Right cardiac atrium (tissue), 5 donors: ENCODE data around the gene PTPRD. TPM values are rescaled to one million over a fixed set of nuclear protein-coding genes. Genes with fewer than 3 reads are reported as not detected.
A peak's percentile ranks its signal among the peaks of the same experiment; 100 is the strongest.

Experiments used
- ATAC-seq, 2 donors: fragments of 200-7000 bp; cut with Tn5 transposase; one replicate each; pipeline versions ENCODE4 v1.8.0 to v1.9.1; 2020; ENCODE audit warnings: moderate library complexity in 2 of 2, mild to moderate bottlenecking in 1 of 2
- DNase-seq, 3 donors: peaks; one replicate each; pipeline ENCODE4 v3.0.0-alpha.2; 2020
- H3K27ac ChIP-seq: one replicate; pipeline ENCODE4 v1.5.1; 2013; ENCODE audit warnings: mild to moderate bottlenecking, low read length, control low read depth, moderate library complexity
- H3K27me3 ChIP-seq: one replicate; pipeline ENCODE4 v1.6.1; 2013; ENCODE audit not compliant: control insufficient read depth, insufficient read depth
- H3K4me1 ChIP-seq: one replicate; pipeline ENCODE4 v1.6.1; 2013; ENCODE audit warnings: low read length; ENCODE audit not compliant: control insufficient read depth, insufficient read depth
- H3K4me3 ChIP-seq: one replicate; pipeline ENCODE4 v1.5.1; 2013; ENCODE audit warnings: low read length, control low read depth
- H3K9me3 ChIP-seq: one replicate; pipeline ENCODE4 v1.6.1; 2013; ENCODE audit warnings: low read length; ENCODE audit not compliant: control insufficient read depth
- WGBS: extraction: QIAGEN DNeasy Blood & Tissue Kit; methylation state at CpG from one replicate; pipeline ENCODE4 v1.1.7; 2013; 5-methylcytosine and 5-hydroxymethylcytosine counted together
- intact Hi-C, 4 donors: fragments of 100-400 bp; cut with DNase I; formaldehyde crosslinking; loops; one replicate each; pipeline versions ENCODE4 v1.11.0 to v1.14.0; 2022 to 2023
- polyA plus RNA-seq: library from polyadenylated mRNA; stranded (reverse); fragments of 200-250 nt; gene quantifications from one replicate; pipeline ENCODE4 v1.2.3, GENCODE V29; 2013
- total RNA-seq, 4 donors: library from RNA; stranded (reverse); fragmentation: NEBNext Ultra II Directional; extraction: Animal tissue kit (Norgen Biotek cat#: 25700); gene quantifications; one replicate each; pipeline ENCODE4 v1.2.1, GENCODE V29; 2021
- donor health status: healthy with polysubstance abuse.
- donor health status: DM: no; HTN: yes; CAD: no.
- donor health status: DM: no; HTN: no; CAD: no.
- donor health status: DM: no; HTN: yes; CAD: no; lungs with severe emphysema.
- donor health status: DM: yes; HTN: yes; CAD: no.

PTPRD gene
- total and polyA plus RNA-seq, 5 donors, result 1.3 to 11.8 (median 7.1) TPM

DNA sequence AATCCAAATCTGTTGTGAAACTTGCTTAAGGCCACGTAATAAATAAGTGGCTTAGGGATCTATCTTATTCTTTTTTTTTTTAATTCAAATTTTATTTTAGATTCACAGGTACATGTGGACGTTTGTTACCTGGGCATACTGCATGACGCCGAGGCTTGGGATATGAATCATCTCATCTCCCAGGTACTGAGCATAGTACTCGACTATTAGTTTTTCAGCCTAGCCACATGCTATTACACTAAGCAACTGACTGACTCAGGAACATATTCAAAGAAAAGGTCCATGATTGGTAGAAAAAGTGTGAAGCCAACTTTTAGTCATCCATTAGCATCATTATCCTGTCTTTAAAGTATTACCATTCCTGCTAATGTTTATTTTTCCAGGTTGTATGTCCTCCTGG is 1709.7 kb downstream of the PTPRD start:
- H3K27ac ChIP-seq, result no peak overlapping the region
- peaks cover 1% of the 10 kb centered on the region for H3K27me3 ChIP-seq
- no peaks in the 10 kb centered on the region for H3K4me1 ChIP-seq
- H3K4me3 ChIP-seq, result no peak overlapping the region
- no peak for ATAC-seq
- no peaks in the 10 kb centered on the region for H3K9me3 ChIP-seq
- 76% methylated on average over 5 of the region's 5 CpGs for WGBS
- no peak for DNase-seq
- intact Hi-C loops, result no loop called here

DNA sequence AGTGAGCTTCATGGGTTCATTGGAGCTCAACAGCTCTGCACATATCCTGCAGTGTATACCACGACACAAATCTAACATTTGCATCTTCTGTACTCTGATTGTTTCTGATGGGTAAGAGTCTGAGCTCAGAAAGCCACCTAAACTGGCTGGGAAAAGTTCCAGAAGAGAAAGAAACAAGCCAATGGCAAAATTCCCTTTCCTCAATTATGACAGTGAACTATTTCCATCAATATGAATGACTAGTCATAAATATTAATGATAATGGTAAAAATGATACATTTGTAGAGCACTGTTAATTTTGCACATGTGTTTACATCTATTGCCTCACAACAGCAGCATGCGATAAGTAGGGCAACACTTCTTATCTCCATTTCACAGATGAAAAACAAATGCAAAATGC is 1711.7 kb downstream of the PTPRD start:
- no peak overlapping the region for H3K27ac ChIP-seq
- peaks cover 2% of the 10 kb centered on the region for H3K27me3 ChIP-seq
- ATAC-seq, result no peak
- no peaks in the 10 kb centered on the region for H3K4me1 ChIP-seq
- H3K9me3 ChIP-seq, result no peaks in the 10 kb centered on the region
- WGBS, result 57% methylated on average over 2 of the region's 2 CpGs
- intact Hi-C loops, result no loop called here
- no peak for DNase-seq
- H3K4me3 ChIP-seq, result no peak overlapping the region

DNA sequence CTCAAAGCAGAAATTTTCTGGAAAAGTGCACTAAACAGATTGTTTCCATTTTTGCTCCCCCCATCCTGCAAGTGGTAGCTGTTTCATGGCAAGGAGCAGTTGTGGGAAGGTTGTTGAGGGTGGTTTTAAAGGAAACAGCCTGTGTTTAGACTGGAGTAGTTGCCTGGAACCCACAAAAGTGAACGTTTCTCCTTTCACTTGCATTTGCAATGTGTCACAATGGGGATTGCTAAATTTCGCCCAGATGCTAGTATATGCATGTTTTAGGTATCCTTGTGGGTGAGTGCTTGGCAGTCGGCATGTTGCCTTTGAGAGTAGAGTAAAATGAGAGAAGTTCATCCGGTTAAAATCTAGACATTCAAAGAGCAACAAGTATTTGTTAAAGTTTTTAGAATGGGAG is 1713.3 kb downstream of the PTPRD start:
- ATAC-seq (no peak), DNase-seq (no peak)
- H3K9me3 ChIP-seq, result no peaks in the 10 kb centered on the region
- peaks cover 2% of the 10 kb centered on the region for H3K27me3 ChIP-seq
- H3K4me3 ChIP-seq, result no peak overlapping the region
- no peaks in the 10 kb centered on the region for H3K4me1 ChIP-seq
- intact Hi-C loops, result loop anchor here in 3 of 4 donors (10.0 kb wide), 2 partner anchors 405 to 415 kb away; no protein-coding TSS in a partner anchor
- 70% methylated on average over 4 of the region's 4 CpGs for WGBS
- H3K27ac ChIP-seq, result no peak overlapping the region

DNA sequence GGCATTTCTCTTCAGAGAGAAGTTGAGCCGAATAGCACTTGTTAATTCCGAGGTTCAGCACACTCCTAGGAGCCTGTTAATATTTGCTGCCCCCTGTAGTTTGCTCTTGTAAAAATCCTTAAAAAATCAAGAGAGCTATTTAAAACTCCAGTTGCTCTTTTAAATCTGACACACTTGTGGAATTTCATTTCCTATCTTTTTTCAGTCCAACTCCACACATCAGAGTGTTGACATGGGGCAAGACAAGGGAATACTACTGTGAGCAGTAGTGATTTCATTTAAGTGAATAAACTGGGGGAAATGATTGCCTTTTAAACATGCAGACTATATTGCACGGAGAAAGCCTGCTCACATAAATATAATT is 1717.0 kb downstream of the PTPRD start:
- 13% methylated on average over 3 of the region's 3 CpGs for WGBS
- peak; percentile 66 to 71 for ATAC-seq
- H3K4me1 ChIP-seq, result no peaks in the 10 kb centered on the region
- no peak overlapping the region for H3K4me3 ChIP-seq
- no peak for DNase-seq
- no peaks in the 10 kb centered on the region for H3K9me3 ChIP-seq
- no peak overlapping the region for H3K27ac ChIP-seq
- intact Hi-C loops, result loop anchor here in 3 of 4 donors (10.0 kb wide), 2 partner anchors 401 to 411 kb away; no protein-coding TSS in a partner anchor
- peaks cover 2% of the 10 kb centered on the region for H3K27me3 ChIP-seq

DNA sequence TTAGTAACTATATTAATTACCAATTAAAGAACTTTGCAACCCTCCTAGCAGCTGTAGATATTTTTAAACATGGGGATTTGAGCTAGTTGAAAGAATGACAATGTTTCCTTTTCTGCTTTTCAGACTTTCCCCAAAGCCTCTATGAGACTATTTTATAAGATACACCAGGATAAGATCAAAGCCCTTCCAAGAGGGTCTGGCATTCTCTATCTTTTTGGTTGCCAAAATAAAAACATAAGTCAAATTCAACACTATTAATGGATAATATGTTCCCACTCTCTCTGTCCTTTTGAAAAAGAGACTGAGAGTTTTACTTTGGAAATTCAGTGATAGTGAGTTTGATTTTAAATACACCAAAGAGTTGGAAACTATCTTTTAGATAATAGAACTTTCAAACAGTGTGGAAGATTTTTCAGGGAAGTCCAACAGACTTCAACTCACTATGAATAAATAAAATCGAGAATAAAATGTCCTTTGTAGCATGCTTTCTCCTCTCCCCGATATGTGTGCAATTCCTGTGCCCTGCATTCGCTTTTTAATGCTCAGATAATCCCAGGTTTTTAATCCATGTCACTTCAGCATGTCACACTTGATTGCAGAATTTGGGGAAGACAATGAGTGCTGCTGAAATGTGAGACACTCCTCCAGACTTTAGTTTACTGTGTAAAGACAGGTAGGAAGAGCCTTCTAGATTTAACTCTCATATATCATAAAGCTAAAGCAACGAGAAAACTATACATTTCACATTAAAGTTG is 1717.5 kb downstream of the PTPRD start:
- no peaks in the 10 kb centered on the region for H3K4me1 ChIP-seq
- WGBS, result 12% methylated on average over 4 of the region's 4 CpGs
- H3K9me3 ChIP-seq, result no peaks in the 10 kb centered on the region
- ATAC-seq (no peak), DNase-seq (no peak)
- peaks cover 2% of the 10 kb centered on the region for H3K27me3 ChIP-seq
- intact Hi-C loops, result loop anchor here in 3 of 4 donors (10.0 kb wide), 2 partner anchors 400 to 410 kb away; no protein-coding TSS in a partner anchor
- no peak overlapping the region for H3K4me3 ChIP-seq
- H3K27ac ChIP-seq, result no peak overlapping the region

DNA sequence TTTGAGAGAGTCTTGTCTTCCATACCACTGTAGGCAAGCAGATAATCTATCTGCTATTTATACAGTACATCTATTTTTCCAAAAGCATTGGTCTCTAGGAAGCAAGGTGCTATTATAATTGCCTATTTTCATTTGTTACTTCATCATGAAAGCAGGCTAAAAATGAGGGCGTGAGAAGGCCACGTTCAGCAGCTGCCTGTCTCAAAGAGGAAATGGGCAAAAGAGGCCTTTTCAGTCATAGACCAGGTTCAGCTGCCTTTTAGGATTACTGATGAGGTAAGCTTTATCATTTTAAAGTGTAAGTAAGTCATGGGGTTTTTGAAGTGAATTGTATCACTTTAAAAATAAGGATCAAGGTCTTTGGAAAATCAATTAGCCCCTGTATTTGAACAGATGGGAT is 1722.1 kb downstream of the PTPRD start:
- DNase-seq, result no peak
- no peak for ATAC-seq
- Histone ChIP-seq H3K27me3 (no peaks in the 10 kb centered on the region), H3K4me1 (no peaks in the 10 kb centered on the region), H3K9me3 (no peaks in the 10 kb centered on the region), H3K4me3 (no peak overlapping the region), H3K27ac (no peak overlapping the region)
- intact Hi-C loops, result loop anchor here in 3 of 4 donors (10.0 kb wide), 2 partner anchors 396 to 406 kb away; no protein-coding TSS in a partner anchor
- 69% methylated on average over 2 of the region's 2 CpGs for WGBS

DNA sequence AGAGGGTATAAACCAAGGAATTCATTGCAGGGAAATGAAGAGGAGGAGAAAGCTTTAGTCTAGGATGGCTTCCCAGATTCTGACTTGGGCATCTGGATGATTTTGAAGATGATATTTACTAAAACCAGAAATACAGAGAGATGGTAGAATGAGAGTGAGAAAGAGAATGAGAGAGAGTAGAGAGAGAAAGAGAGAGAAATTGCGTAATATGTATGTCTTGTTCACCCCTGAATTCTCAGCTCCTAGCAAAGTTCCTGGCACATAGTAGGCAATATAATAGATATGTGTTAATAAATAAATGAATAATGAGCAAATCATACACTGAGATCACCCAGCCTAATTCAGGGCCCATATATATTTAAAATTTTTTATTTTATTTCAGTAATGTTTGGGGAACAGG is 1723.7 kb downstream of the PTPRD start:
- Histone ChIP-seq H3K27ac (no peak overlapping the region), H3K4me3 (no peak overlapping the region), H3K27me3 (no peaks in the 10 kb centered on the region), H3K9me3 (no peaks in the 10 kb centered on the region), H3K4me1 (no peaks in the 10 kb centered on the region)
- WGBS, result 95% methylated on average over 1 of the region's 1 CpG
- DNase-seq (no peak), ATAC-seq (no peak)
- intact Hi-C loops, result no loop called here

DNA sequence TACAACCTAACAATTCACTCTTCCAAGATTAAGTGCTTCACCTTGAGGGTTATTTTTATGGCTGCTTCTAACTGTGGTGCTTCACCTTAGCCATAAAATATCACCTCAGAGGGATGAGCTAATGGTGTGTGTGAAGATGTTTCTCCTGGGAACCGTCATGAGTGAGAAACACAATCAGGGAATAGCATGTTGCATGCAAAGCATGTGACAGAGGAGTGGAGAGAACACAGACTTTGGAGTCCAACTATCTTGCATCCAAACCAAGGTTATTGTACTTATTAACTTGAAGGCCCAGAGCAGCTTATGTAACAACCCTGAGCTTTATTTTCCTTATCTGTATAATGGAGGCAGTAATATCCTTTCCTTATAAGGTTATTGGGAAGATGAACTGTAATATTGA is 1724.2 kb downstream of the PTPRD start:
- ATAC-seq (no peak), DNase-seq (no peak)
- H3K27ac ChIP-seq, result no peak overlapping the region
- intact Hi-C loops, result no loop called here
- no peak overlapping the region for H3K4me3 ChIP-seq
- H3K4me1 ChIP-seq, result no peaks in the 10 kb centered on the region
- H3K9me3 ChIP-seq, result no peaks in the 10 kb centered on the region
- WGBS, result 73% methylated on average over 1 of the region's 1 CpG
- no peaks in the 10 kb centered on the region for H3K27me3 ChIP-seq

DNA sequence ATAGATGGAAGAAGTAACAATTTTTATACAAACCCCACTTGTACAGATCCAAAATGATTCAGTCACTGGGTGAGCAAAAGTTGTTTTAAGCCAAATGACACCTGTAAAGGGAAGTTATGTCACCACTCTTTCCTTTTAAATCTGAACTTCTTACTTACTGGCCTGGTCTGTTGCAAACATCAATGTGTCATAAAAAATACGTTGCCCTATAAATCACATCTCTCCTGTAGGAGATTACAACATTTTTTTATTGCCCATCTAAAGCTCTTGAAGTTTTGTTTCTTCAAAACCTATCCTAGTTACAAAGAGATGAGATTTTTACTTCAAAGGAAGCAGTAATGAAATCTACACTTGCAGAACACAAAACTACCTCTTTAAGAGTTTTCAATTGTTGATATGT is 1725.4 kb downstream of the PTPRD start:
- intact Hi-C loops, result no loop called here
- WGBS, result 49% methylated on average over 1 of the region's 1 CpG

DNA sequence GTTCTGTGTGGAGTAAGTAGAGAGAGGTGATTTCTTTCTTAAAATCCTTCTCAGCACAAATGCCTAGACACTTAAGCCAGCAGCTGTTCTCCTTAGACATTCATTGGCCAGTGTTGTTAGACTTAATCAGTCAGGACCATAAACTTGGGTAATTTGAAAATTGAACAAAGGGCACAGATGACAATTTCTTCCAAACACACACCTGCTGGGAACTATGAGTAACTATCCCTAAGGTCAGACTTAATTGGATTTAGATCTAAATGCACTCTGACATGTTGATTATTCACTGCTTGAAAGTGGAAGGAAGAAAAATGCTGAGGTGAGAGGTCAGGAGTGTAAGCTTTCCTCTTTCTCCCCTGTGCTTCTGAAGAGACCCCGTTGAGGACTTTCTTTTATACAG is 1729.5 kb downstream of the PTPRD start:
- H3K9me3 ChIP-seq, result no peaks in the 10 kb centered on the region
- no peaks in the 10 kb centered on the region for H3K27me3 ChIP-seq
- no peak overlapping the region for H3K27ac ChIP-seq
- intact Hi-C loops, result no loop called here
- DNase-seq (no peak), ATAC-seq (no peak)
- no peaks in the 10 kb centered on the region for H3K4me1 ChIP-seq
- H3K4me3 ChIP-seq, result no peak overlapping the region
- WGBS, result 64% methylated on average over 1 of the region's 1 CpG

More for the DNA sequence above, 1725.4 kb downstream of the PTPRD start:
- ATAC-seq, result no peak
- no peaks in the 10 kb centered on the region for H3K9me3 ChIP-seq
- no peak overlapping the region for H3K4me3 ChIP-seq
- H3K27ac ChIP-seq, result no peak overlapping the region
- no peaks in the 10 kb centered on the region for H3K27me3 ChIP-seq
- no peaks in the 10 kb centered on the region for H3K4me1 ChIP-seq
- no peak for DNase-seq

DNA sequence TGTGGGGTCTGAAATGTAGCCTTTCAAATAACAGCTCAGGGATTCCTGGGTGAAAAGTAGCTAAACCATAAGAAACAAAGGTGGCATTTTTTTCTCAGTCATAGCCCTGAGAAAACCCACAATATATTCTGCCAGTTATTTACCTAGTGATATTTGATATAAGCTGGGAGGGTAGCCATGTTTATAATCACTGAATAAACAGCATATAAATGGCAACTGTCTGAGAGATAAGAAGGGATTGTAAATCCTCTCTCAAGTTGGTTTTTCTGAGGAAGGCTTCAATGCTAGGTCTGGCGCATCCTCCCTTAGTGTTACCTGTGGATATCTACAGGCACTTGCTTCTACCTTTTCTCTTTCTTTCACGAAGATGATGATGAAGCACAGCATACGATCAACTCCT is 1732.7 kb downstream of the PTPRD start:
- intact Hi-C loops, result no loop called here
- Histone ChIP-seq H3K4me3 (no peak overlapping the region), H3K27me3 (no peaks in the 10 kb centered on the region), H3K27ac (no peak overlapping the region), H3K9me3 (no peaks in the 10 kb centered on the region), H3K4me1 (no peaks in the 10 kb centered on the region)
- 81% methylated on average over 3 of the region's 3 CpGs for WGBS
- no peak for ATAC-seq
- DNase-seq, result no peak
